Hair follicular keratinocyte (primary cell): ENCODE data around the gene SOWAHC. TPM values are rescaled to one million over a fixed set of nuclear protein-coding genes. Genes with fewer than 3 reads are reported as not detected.

Source experiments
- total RNA-seq: library from RNA; depleted of rRNA; stranded (reverse); fragments of >200 nt; gene quantifications from 2 replicates; pipeline ENCODE4 v1.2.3, GENCODE V29; 2015

SOWAHC gene
- 51.4 and 61.0 TPM in 2 replicates for total RNA-seq

DNA sequence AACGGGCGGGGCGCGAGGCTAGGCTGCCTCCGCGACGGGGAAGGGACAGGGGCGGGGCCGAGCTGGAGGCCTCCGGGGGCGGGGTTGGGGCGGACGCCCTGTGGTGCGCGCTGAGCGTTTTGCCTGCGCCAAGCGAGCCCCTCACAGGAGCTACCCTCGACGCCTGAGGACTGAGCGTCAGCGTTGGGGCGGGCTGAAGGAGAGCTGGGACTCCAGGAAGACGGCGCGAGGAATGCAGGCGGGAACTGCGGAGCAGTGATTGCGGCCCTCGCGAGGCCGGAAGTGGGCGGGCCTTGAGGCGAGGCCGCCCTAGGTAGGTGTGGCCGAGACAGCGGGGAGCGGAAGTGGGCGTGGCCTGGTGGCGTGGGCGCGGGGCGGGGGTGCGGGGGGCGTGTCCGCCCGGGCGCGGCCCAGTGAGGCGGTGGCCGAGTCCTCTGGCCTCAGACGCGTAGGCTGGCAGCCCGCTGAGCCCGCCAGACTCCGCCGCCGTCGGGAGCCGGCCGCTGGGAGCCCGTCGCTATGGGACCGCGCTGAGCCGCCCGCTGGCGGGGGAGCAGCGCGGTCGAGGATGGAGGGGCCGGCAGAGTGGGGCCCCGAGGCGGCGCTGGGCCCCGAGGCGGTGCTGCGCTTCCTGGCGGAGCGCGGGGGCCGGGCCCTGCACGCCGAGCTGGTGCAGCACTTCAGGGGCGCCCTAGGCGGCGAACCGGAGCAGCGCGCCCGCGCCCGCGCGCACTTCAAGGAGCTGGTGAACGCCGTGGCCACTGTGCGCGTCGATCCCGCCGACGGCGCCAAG lies at the start of gene SOWAHC, which contains the start of gene SEPTIN10:
Gene SOWAHC, plus strand, starts transcription at position 443 of the 793 bp plus-strand sequence. Its CDS starts 126 bp downstream, at position 569.
Gene SEPTIN10, minus strand, starts transcription at position 45 of the 793 bp plus-strand sequence. CDS start 139 bp downstream, outside the sequence.

Other genes starting within 250 kb of the SOWAHC start
- 61.2 and 71.6 TPM in 2 replicates for gene SEPTIN10, start 398 bp upstream of the SOWAHC start, total RNA-seq
- 6.9 and 8.5 TPM in 2 replicates for gene RGPD5, start 179.9 kb downstream of the SOWAHC start, total RNA-seq